ENCODE measurements around the gene ARID3A. TPM values are rescaled to one million over a fixed set of nuclear protein-coding genes. Genes with fewer than 3 reads are reported as not detected.

Gene ARID3A
- total RNA-seq, 1 experiment from 2014 or later: 5.6 TPM

- H2AFZ ChIP-seq (ENCODE audit: low read length): no peak overlapping the region
- no peak for DNase-seq
- H4K20me1 ChIP-seq (ENCODE audit: low read length): no peaks in the 10 kb centered on the region
- H3K4me1 ChIP-seq (ENCODE audit: insufficient read depth, low read length): no peaks in the 10 kb centered on the region
- BruUV-seq (replicated peaks): no TSS peak
- H3F3A ChIP-seq (ENCODE audit: low read length, unreplicated experiment): no peaks in the 10 kb centered on the region
- no peak for ATAC-seq
- ChIA-PET POLR2A (ENCODE audit: unreplicated experiment) (no interaction called here), CTCF (no interaction called here)
- no peak overlapping the region for H3K4me2 ChIP-seq (ENCODE audit: low read length)
- no peak overlapping the region for H3K27ac ChIP-seq (ENCODE audit: low read length)
- no peaks in the 10 kb centered on the region for H3K27me3 ChIP-seq (ENCODE audit: low read length)
- TF ChIP-seq EZH2 (IDR thresholded peaks at IDR 0.05; ENCODE audit: low read length, unreplicated experiment): no peak
- TF ChIP-seq EZH2phosphoT487 (IDR thresholded peaks at IDR 0.05; ENCODE audit: borderline replicate concordance, low read length): no peak
- TF ChIP-seq CTCF (conservative IDR thresholded peaks at IDR 0.05; ENCODE audit: low read depth, low read length): no peak
- peaks cover 26% of the 10 kb centered on the region for H3K79me2 ChIP-seq (ENCODE audit: low read length)
- H3K4me3 ChIP-seq (ENCODE audit: low read length): no peak overlapping the region
- no peaks in the 10 kb centered on the region for H3K9me2 ChIP-seq (replicated peaks; ENCODE audit: low read length)
- H3K9me3 ChIP-seq (ENCODE audit: low read length): no peaks in the 10 kb centered on the region
- no peak overlapping the region for H3K9ac ChIP-seq (ENCODE audit: low read length)
- H3K36me3 ChIP-seq (ENCODE audit: low read depth, low read length): no peaks in the 10 kb centered on the region
- intact Hi-C loops (cut with micrococcal nuclease): no loop called here
These were observed 23.8 kb upstream of the ARID3A start for GRCh38 chr19:902093-902370.

GRCh38 chr19:902446-903226 lies 23.2 kb upstream of the ARID3A start:
- ChIA-PET CTCF (interaction anchor here (0.5 kb wide), 1 partner anchor 1079 kb away, joined by 4 read pairs; no protein-coding TSS in a partner anchor), POLR2A (ENCODE audit: unreplicated experiment) (no interaction called here)
- TF ChIP-seq EZH2phosphoT487 (IDR thresholded peaks at IDR 0.05; ENCODE audit: borderline replicate concordance, low read length) (no peak), EZH2 (IDR thresholded peaks at IDR 0.05; ENCODE audit: low read length, unreplicated experiment) (no peak), CTCF (conservative IDR thresholded peaks at IDR 0.05; ENCODE audit: low read depth, low read length) (no peak)
- no peaks in the 10 kb centered on the region for H3K36me3 ChIP-seq (ENCODE audit: low read depth, low read length)
- H3K4me2 ChIP-seq (ENCODE audit: low read length): no peak overlapping the region
- no TSS peak for BruUV-seq (replicated peaks)
- no peaks in the 10 kb centered on the region for H3K9me2 ChIP-seq (replicated peaks; ENCODE audit: low read length)
- no peak overlapping the region for H3K27ac ChIP-seq (ENCODE audit: low read length)
- ATAC-seq: no peak
- H3K27me3 ChIP-seq (ENCODE audit: low read length): no peaks in the 10 kb centered on the region
- H3K9ac ChIP-seq (ENCODE audit: low read length): no peak overlapping the region
- H3K4me3 ChIP-seq (ENCODE audit: low read length): no peak overlapping the region
- intact Hi-C loops (cut with micrococcal nuclease): no loop called here
- no peak for DNase-seq
- H3K79me2 ChIP-seq (ENCODE audit: low read length): peaks cover 32% of the 10 kb centered on the region
- no peak overlapping the region for H2AFZ ChIP-seq (ENCODE audit: low read length)
- no peaks in the 10 kb centered on the region for H3F3A ChIP-seq (ENCODE audit: low read length, unreplicated experiment)
- no peaks in the 10 kb centered on the region for H3K9me3 ChIP-seq (ENCODE audit: low read length)
- no peaks in the 10 kb centered on the region for H3K4me1 ChIP-seq (ENCODE audit: insufficient read depth, low read length)
- H4K20me1 ChIP-seq (ENCODE audit: low read length): no peaks in the 10 kb centered on the region

- peaks cover 39% of the 10 kb centered on the region for H3K79me2 ChIP-seq (ENCODE audit: low read length)
- H3K27me3 ChIP-seq (ENCODE audit: low read length): no peaks in the 10 kb centered on the region
- ChIA-PET POLR2A (ENCODE audit: unreplicated experiment) (no interaction called here), CTCF (interaction anchor here (0.5 kb wide), 1 partner anchor 1079 kb away, joined by 4 read pairs; no protein-coding TSS in a partner anchor)
- no peak overlapping the region for H3K9ac ChIP-seq (ENCODE audit: low read length)
- no peak overlapping the region for H3K27ac ChIP-seq (ENCODE audit: low read length)
- intact Hi-C loops (cut with micrococcal nuclease): no loop called here
- H3K4me2 ChIP-seq (ENCODE audit: low read length): no peak overlapping the region
- TF ChIP-seq EZH2phosphoT487 (IDR thresholded peaks at IDR 0.05; ENCODE audit: borderline replicate concordance, low read length): no peak
- TF ChIP-seq CTCF (conservative IDR thresholded peaks at IDR 0.05; ENCODE audit: low read depth, low read length): no peak
- TF ChIP-seq EZH2 (IDR thresholded peaks at IDR 0.05; ENCODE audit: low read length, unreplicated experiment): no peak
- no peak overlapping the region for H2AFZ ChIP-seq (ENCODE audit: low read length)
- H3K9me2 ChIP-seq (replicated peaks; ENCODE audit: low read length): no peaks in the 10 kb centered on the region
- no peak overlapping the region for H3K4me3 ChIP-seq (ENCODE audit: low read length)
- H3K36me3 ChIP-seq (ENCODE audit: low read depth, low read length): no peaks in the 10 kb centered on the region
- no TSS peak for BruUV-seq (replicated peaks)
- no peaks in the 10 kb centered on the region for H3K4me1 ChIP-seq (ENCODE audit: insufficient read depth, low read length)
- no peak for DNase-seq
- no peak for ATAC-seq
- H3F3A ChIP-seq (ENCODE audit: low read length, unreplicated experiment): no peaks in the 10 kb centered on the region
- no peaks in the 10 kb centered on the region for H3K9me3 ChIP-seq (ENCODE audit: low read length)
- H4K20me1 ChIP-seq (ENCODE audit: low read length): no peaks in the 10 kb centered on the region
These were observed 22.5 kb upstream of the ARID3A start for GRCh38 chr19:903266-903797.
